ENCODE data around the gene SLC38A4. TPM values are rescaled to one million over a fixed set of nuclear protein-coding genes. Genes with fewer than 3 reads are reported as not detected.

Gene SLC38A4
- total RNA-seq, 1 donor from 2014 or later, result 2.5 TPM

DNA sequence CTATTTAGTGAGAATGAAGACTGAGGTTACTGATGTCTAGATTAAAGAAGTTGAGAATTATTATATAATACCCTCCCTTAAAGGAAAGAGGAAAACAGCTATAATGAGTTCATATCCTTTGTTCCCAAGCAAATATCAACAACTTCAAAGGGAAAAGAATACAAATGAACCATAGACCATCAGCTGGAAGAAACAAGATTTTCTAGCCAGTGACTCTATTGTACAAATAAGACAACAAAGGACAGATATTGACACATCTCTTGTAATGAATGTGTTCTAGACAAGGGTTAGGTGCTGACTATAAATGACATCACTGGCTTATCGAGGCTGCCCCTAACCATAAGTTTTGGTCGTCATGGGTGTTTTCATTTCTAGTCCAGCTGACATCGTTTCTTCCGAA lies 48.2 kb downstream of the SLC38A4 start:
- no peak overlapping the region for H3K27ac ChIP-seq

GRCh38 chr12:46775796-46776195 lies 50.0 kb downstream of the SLC38A4 start:
- no peaks in the 10 kb centered on the region for H3K36me3 Mint-ChIP-seq
- no peaks in the 10 kb centered on the region for H3K27me3 ChIP-seq
- no peak overlapping the region for H2AFZ ChIP-seq (replicated peaks)
- no peaks in the 10 kb centered on the region for H3K36me3 ChIP-seq
- no peaks in the 10 kb centered on the region for H3K79me2 ChIP-seq (ENCODE audit: low read depth)
- no peaks in the 10 kb centered on the region for H3K27me3 Mint-ChIP-seq (ENCODE audit: insufficient read depth, low read depth)
- H3K9ac ChIP-seq, result no peak overlapping the region
- no peak for DNase-seq (ENCODE audit: low spot score)
- no peak overlapping the region for H3K4me2 ChIP-seq
- no peaks in the 10 kb centered on the region for H3K9me3 ChIP-seq (ENCODE audit: low read depth)
- H4K20me1 ChIP-seq (ENCODE audit: low read depth), result no peaks in the 10 kb centered on the region
- H3K27ac ChIP-seq, result no peak overlapping the region
- TF ChIP-seq EZH2 (IDR thresholded peaks at IDR 0.05) (no peak), EZH2phosphoT487 (IDR thresholded peaks at IDR 0.05) (no peak)
- TF ChIP-seq, protein P1, sequence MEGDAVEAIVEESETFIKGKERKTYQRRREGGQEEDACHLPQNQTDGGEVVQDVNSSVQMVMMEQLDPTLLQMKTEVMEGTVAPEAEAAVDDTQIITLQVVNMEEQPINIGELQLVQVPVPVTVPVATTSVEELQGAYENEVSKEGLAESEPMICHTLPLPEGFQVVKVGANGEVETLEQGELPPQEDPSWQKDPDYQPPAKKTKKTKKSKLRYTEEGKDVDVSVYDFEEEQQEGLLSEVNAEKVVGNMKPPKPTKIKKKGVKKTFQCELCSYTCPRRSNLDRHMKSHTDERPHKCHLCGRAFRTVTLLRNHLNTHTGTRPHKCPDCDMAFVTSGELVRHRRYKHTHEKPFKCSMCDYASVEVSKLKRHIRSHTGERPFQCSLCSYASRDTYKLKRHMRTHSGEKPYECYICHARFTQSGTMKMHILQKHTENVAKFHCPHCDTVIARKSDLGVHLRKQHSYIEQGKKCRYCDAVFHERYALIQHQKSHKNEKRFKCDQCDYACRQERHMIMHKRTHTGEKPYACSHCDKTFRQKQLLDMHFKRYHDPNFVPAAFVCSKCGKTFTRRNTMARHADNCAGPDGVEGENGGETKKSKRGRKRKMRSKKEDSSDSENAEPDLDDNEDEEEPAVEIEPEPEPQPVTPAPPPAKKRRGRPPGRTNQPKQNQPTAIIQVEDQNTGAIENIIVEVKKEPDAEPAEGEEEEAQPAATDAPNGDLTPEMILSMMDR (IDR thresholded peaks at IDR 0.05), result no peak
- H3K4me3 Mint-ChIP-seq, result no peak overlapping the region
- H3F3A ChIP-seq (ENCODE audit: low read depth), result no peaks in the 10 kb centered on the region
- H3K9me3 Mint-ChIP-seq, result no peaks in the 10 kb centered on the region
- no peak overlapping the region for H3K4me3 ChIP-seq
- peaks cover 12% of the 10 kb centered on the region for H3K4me1 ChIP-seq
- peaks cover 9% of the 10 kb centered on the region for H3K4me1 Mint-ChIP-seq
- H3K27ac Mint-ChIP-seq, result no peak overlapping the region

More for the DNA sequence above, 48.2 kb downstream of the SLC38A4 start:
- Mint-ChIP-seq H3K27ac (no peak overlapping the region), H3K36me3 (no peaks in the 10 kb centered on the region), H3K9me3 (no peaks in the 10 kb centered on the region), H3K4me3 (no peak overlapping the region), H3K4me1 (no peaks in the 10 kb centered on the region), H3K27me3 (ENCODE audit: insufficient read depth, low read depth) (no peaks in the 10 kb centered on the region)
- Histone ChIP-seq H3K4me1 (no peaks in the 10 kb centered on the region), H3F3A (ENCODE audit: low read depth) (no peaks in the 10 kb centered on the region), H2AFZ (replicated peaks) (no peak overlapping the region), H3K4me2 (no peak overlapping the region), H3K4me3 (no peak overlapping the region), H3K79me2 (ENCODE audit: low read depth) (no peaks in the 10 kb centered on the region), H4K20me1 (ENCODE audit: low read depth) (no peaks in the 10 kb centered on the region), H3K9me3 (ENCODE audit: low read depth) (no peaks in the 10 kb centered on the region), H3K9ac (no peak overlapping the region), H3K36me3 (no peaks in the 10 kb centered on the region), H3K27me3 (no peaks in the 10 kb centered on the region)
- TF ChIP-seq, protein P1 (IDR thresholded peaks at IDR 0.05), result no peak
- no peak for TF ChIP-seq EZH2 (IDR thresholded peaks at IDR 0.05)
- no peak for TF ChIP-seq EZH2phosphoT487 (IDR thresholded peaks at IDR 0.05)
- no peak for DNase-seq (ENCODE audit: low spot score)

DNA sequence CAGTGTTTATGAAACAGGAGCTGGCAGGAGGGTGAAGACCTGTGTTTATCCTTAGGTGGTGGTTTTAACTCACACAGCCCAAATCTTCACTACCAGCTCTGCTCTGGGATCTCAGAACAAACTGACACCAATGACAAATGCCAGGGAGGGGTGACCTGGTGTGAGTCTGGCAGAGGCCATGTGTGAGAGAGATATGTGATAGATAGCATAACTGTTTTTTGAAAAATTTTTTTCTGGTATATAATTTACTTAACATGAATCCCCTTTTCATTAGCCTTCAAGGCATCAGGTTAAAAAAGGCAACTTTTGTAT lies 51.5 kb downstream of the SLC38A4 start:
- Mint-ChIP-seq H3K27me3 (ENCODE audit: insufficient read depth, low read depth) (no peaks in the 10 kb centered on the region), H3K36me3 (no peaks in the 10 kb centered on the region), H3K4me3 (no peak overlapping the region), H3K27ac (no peak overlapping the region), H3K4me1 (peaks cover 18% of the 10 kb centered on the region), H3K9me3 (no peaks in the 10 kb centered on the region)
- Histone ChIP-seq H2AFZ (replicated peaks) (no peak overlapping the region), H3K27ac (no peak overlapping the region), H3K27me3 (no peaks in the 10 kb centered on the region), H3K79me2 (ENCODE audit: low read depth) (no peaks in the 10 kb centered on the region), H3K9me3 (ENCODE audit: low read depth) (no peaks in the 10 kb centered on the region), H3F3A (ENCODE audit: low read depth) (no peaks in the 10 kb centered on the region), H3K4me3 (no peak overlapping the region), H3K4me2 (no peak overlapping the region), H3K4me1 (peaks cover 23% of the 10 kb centered on the region), H3K9ac (no peak overlapping the region), H3K36me3 (no peaks in the 10 kb centered on the region), H4K20me1 (ENCODE audit: low read depth) (no peaks in the 10 kb centered on the region)
- DNase-seq (ENCODE audit: low spot score), result no peak
- TF ChIP-seq EZH2phosphoT487 (IDR thresholded peaks at IDR 0.05) (no peak), EZH2 (IDR thresholded peaks at IDR 0.05) (no peak)
- TF ChIP-seq, protein P1 (IDR thresholded peaks at IDR 0.05), result no peak
